ENCODE results near the gene HTRA1.
A peak's percentile ranks its signal among the peaks of the same experiment; 100 is the strongest.

HTRA1 gene

DNA sequence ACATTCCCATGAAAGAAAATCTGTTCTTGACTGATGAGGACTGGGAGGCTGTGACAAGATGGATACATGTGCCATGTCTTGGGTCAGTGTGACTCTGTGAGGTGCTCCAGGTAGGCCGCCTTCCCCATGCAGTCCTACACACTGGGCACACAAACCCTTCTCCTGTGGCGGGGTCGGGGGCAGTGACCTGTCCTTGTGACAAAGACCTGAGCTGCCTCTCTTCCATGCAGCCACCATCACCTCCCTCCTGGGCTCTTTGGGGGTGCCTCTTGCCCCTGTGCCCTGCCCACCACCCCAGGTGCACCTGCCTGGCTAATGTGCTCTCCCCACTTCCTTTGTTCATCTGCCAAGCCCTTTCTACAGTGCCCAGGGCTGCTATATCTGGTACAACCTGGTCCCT is 63.5 kb downstream of the HTRA1 start:
- no peak for DNase-seq

DNA sequence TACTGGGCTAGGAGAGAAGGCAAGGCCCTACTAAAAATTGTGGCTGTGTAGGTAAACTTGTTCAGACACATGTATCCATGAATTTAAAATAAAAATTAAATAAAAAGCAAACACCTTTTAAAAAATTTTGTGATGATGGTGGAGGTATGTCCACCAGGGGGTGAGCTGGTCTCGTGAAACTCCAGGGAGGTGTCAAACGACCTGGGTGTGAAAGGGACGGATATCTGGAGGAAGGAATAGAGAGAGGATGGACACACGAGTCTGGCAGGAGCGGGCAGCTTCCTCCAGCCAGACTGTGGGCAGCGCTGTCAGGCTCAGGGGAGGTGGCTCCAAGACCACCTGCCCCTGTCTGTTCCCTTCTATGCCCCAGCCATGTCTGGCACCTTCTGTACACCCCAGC is 64.4 kb downstream of the HTRA1 start:
- peak; percentile 18 for DNase-seq

GRCh38 chr10:122526892-122527291 is 65.5 kb downstream of the HTRA1 start:
- no peak for DNase-seq

DNA sequence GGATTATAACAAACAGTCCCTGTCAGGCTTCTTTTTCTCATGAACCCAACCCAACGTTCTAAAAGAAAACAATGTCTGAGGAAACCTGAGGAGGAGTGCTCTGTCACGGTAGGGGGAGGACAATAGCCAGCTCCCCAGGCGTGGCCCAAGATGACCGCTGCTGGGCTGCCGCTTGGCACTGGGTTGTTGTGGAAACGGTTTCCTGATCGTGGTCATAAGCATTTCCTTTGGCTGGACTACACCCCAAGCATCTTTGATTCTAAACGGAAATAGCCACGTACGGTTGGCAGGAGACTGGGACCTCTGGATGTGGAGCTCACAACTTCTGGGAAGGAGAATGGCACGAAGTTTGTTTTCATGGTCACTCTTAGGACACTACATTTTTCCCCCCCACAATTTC is 68.8 kb downstream of the HTRA1 start:
- DNase-seq = no peak

GRCh38 chr10:122531261-122531660 is 69.9 kb downstream of the HTRA1 start:
- no peak for DNase-seq

- DNase-seq = no peak
Measured at GRCh38 chr10:122531939-122532338, 70.6 kb downstream of the HTRA1 start.

- no peak for DNase-seq
Measured at GRCh38 chr10:122532601-122533296, 71.4 kb downstream of the HTRA1 start.

- no peak for DNase-seq
Measured at GRCh38 chr10:122537545-122537944, 76.2 kb downstream of the HTRA1 start.

GRCh38 chr10:122541541-122542002 is 80.2 kb downstream of the HTRA1 start:
- DNase-seq = peak; percentile 79

- no peak for DNase-seq
Measured at GRCh38 chr10:122543676-122544445, 82.5 kb downstream of the HTRA1 start.

DNA sequence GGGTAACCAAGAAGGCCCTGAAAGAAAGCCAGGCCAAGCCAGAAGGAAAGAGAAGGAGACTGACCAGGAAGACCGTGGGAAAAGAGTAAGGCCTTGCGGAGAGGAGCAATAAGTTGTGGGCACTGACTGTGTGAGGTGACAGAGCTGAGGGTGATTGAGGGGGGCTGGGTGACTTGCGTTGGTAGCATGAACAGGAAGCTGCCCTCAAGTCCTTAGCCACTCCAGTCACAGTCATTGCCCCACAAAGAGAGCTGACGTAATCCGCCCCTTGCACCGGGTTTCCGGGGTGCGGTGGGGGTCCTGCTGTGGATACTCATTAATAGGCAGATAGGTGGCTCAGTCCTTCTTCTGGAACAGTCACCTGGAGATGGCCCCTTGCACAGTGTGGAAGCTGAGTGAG is 83.1 kb downstream of the HTRA1 start:
- DNase-seq = no peak

DNA sequence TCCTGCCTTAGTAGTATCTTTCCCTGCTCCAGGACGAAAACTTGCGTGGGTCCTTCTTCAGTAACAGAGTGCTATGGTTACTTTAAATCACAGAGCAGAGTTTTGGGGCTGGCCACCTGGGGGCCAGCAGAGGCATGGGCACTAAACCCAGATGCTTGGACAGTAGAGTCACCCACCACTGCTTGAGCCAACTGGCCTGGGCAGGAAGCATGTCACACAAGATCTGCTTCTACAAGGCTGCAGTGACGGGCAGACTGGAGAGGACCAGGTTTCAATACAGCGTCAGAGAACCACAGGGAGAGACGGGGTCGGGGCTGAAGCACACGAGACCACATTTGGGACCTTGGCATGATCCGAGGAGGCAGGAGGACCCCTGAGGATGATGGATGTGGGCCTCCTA is 84.9 kb downstream of the HTRA1 start:
- DNase-seq = no peak

GRCh38 chr10:122548407-122549085 is 87.2 kb downstream of the HTRA1 start:
- no peak for DNase-seq

DNA sequence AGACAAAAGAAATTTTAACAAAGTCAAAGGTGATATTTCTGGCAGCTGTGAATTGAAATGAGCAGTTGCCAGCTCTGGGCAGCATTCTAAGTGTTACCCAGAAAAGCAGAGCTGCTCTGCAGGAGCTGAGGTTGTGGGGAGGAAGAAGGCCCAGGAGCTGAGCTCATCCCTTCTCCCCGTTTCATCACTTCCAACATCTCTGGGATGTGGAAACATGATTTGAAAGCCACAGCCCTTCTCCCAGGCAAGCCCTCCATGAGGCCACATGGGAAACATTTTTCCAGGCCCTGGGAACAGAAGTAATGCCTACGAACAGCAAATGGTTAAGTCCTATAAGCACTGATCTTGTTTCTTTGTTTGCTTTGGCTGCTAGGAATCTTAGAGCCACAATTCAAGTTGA is 88.3 kb downstream of the HTRA1 start:
- no peak for DNase-seq

GRCh38 chr10:122550427-122550826 is 89.1 kb downstream of the HTRA1 start:
- no peak for DNase-seq

- DNase-seq = no peak
Measured at GRCh38 chr10:122550983-122551382, 89.6 kb downstream of the HTRA1 start.

DNA sequence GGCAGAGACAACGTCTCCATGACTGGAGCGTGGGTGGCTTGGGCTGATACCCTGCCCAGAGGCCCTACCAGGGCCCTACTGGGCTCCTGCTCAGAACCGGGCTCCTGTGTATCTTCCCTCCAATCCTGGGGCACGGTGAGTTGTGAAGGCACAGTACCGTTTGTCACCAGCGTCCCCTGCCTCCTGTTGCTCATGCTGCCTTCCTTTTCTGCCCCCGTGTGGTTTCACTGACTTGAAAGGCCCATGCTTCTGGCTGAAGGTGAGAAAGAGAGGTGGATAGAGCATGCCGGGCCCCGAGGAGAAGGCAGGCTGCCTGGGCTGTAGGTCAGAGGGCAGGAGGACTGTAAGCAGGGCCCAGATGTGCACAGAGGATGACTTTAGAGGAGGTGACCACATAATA is 90.1 kb downstream of the HTRA1 start:
- DNase-seq = no peak

- DNase-seq = no peak
Measured at GRCh38 chr10:122553341-122553740, 92.0 kb downstream of the HTRA1 start.

DNA sequence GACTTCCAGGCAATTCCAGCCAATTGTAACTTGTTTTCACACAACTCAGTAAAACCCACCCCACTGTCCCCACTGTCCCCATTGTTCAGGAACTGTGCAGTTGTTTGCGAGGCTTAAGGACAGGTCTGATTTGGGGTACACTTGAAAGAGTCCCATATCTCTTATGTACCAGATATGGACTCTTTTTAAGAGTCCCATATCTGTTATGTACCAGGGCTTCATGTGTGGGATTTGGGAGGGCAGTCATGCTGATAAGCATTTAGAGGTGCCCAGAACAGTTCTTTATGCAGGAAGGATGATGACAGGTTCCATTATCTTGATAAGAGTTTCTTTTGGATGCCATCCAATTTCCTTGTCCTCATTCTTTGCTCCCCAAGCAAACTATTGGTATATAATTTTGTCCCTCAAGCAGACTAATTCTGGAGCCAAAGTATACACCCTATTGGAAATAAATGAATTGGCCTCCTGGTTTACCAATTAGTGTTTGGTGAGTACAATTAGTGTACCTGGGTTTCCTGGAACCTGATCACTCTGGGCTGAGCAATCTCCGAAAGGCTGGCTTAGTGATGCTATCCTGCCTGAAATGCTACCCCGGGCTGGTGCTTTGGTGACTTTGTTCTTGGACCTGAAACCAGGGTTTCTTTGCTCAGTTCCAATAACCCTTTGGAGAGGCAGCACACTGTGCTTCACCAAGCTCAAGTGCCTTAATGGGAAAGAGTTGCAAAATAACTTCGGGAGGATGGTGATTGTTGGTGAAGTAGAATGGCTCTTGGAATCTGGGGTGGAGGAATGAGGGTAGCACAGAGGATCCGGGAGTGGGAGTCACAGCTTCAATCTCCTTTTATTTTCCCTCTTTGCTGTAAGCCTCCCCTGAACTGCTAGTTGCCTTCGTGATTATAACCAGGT is 93.0 kb downstream of the HTRA1 start:
- peak; percentile 59 for DNase-seq

- no peak for DNase-seq
Measured at GRCh38 chr10:122555442-122555841, 94.1 kb downstream of the HTRA1 start.

DNA sequence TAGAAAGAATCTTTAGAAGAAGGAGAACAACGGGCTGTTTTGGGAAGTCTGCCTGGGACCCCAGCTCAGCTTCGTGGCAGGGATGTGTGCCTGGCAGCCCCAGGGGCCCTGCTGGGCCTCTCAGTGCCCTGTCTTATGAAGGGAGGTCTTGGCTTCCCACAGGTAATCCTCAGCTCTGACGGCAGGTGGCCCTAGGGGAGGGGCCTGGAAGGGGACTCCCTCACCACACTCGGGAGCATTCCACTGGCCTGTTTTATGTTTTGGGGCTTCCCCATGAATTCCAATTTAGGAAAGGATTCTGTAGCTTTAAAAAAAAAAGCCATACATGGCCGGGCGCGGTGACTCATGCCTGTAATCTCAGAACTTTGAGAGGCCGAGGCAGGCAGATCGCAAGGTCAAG is 96.2 kb downstream of the HTRA1 start:
- DNase-seq = no peak

GRCh38 chr10:122558452-122558851 is 97.1 kb downstream of the HTRA1 start:
- no peak for DNase-seq

- DNase-seq = no peak
Measured at GRCh38 chr10:122559228-122559627, 97.9 kb downstream of the HTRA1 start.
